Large intestine (tissue), 3 donors: ENCODE measurements around the gene RER1. TPM values are rescaled to one million over a fixed set of nuclear protein-coding genes. Genes with fewer than 3 reads are reported as not detected.

Experiments used
- DNase-seq, 2 donors: peaks; one replicate each; pipeline versions ENCODE4 v3.0.0 to v3.0.0-alpha.2; 2013
- H3K27ac ChIP-seq: one replicate; pipeline ENCODE4 v1.5.1; 2013; ENCODE audit warnings: low read length
- H3K27me3 ChIP-seq: 2 replicates; pipeline ENCODE4 v1.6.1; 2013; ENCODE audit warnings: low read length; ENCODE audit not compliant: control insufficient read depth, insufficient read depth
- H3K36me3 ChIP-seq: 2 replicates; pipeline ENCODE4 v1.6.1; 2013; ENCODE audit warnings: low read length; ENCODE audit not compliant: control insufficient read depth, insufficient read depth
- H3K4me1 ChIP-seq: one replicate; pipeline ENCODE4 v1.6.1; 2013; ENCODE audit warnings: low read length; ENCODE audit not compliant: control insufficient read depth, insufficient read depth
- H3K4me3 ChIP-seq: one replicate; pipeline ENCODE4 v1.5.1; 2013; ENCODE audit warnings: low read length
- H3K9me3 ChIP-seq: one replicate; pipeline ENCODE4 v1.6.1; 2013; ENCODE audit warnings: mild to moderate bottlenecking, low read depth, low read length, moderate library complexity; ENCODE audit not compliant: control insufficient read depth
- WGBS: methylation state at CpG from one replicate; pipeline ENCODE4 v1.1.5; 2013; ENCODE audit warnings: low lambda C conversion rate; ENCODE audit not compliant: insufficient coverage; 5-methylcytosine and 5-hydroxymethylcytosine counted together
- polyA plus RNA-seq: library from polyadenylated mRNA; unstranded; fragments of 120-200 nt; gene quantifications from one replicate; pipeline ENCODE4 v1.2.1, GENCODE V29; 2013

RER1 gene
- polyA plus RNA-seq, 1 donor: 139 TPM

DNA sequence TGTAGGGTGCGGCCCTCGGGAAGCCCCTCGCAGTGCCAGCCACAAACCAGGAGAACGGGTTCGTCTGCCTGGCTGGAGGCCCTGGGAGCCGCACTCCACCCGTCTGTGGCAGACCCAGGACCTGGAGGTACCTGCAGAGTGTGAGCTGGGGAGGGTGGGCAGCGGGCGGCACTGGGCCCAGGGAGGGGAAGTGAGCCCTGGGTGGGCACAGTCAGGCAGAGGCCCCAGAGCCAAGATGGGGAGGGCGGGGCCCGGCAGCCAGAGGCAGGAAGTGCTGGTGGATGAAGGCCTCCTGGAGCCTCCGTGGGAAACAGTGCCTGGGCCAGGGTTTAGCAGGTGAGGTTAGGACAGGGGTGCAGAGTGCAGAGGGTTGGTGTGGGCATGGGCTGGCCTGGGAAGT lies 24.8 kb downstream of the RER1 start:
- DNase-seq: peak; percentile 44 to 71
- H3K4me1 ChIP-seq: peaks cover 30% of the 10 kb centered on the region
- no peaks in the 10 kb centered on the region for H3K36me3 ChIP-seq
- peaks cover 5% of the 10 kb centered on the region for H3K9me3 ChIP-seq
- H3K27me3 ChIP-seq: peaks cover 31% of the 10 kb centered on the region
- H3K4me3 ChIP-seq: no peak overlapping the region
- no CpG with 5 or more reads among the region's 12 CpGs for WGBS
- no peak overlapping the region for H3K27ac ChIP-seq

DNA sequence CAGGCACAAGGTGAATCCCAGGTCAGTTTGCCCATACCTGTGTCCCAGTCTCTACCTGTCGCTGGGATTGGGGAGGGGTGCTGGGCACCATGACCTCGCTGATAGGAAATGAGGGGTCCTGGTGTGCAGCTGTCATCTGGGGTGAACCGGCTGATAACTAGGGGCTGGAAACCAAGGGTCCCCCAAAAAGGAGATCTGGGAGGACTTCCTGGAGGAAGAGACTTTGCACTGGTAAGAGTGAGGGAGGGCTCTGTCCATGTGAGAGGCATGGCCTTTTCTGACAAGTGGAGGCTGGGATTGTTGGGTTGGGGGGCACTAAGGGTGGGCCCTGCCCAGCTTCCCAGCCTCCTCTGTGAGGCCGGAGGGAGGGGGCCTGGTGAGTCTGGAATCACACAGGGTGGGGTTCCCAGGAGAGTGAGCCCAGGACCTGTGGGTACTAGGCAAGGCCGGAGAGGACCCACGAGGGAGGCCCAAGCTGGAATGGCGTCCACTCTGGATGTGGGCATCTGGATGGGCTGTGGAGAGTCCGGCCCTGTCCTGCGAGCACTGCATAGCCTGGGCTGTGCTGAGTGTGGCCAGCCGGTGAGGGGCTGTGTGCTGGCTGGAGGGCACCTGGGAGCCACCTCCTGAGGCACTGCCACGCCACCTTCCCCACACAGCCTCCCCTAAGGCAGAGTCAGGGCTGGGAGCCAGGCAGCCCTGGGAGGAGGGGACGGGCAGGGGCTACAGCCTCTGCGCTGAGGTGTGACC lies 25.6 kb downstream of the RER1 start:
- DNase-seq: no peak
- Histone ChIP-seq H3K36me3 (no peaks in the 10 kb centered on the region), H3K27ac (no peak overlapping the region), H3K27me3 (peaks cover 31% of the 10 kb centered on the region), H3K4me1 (peaks cover 25% of the 10 kb centered on the region), H3K9me3 (no peaks in the 10 kb centered on the region), H3K4me3 (no peak overlapping the region)
- no CpG with 5 or more reads among the region's 13 CpGs for WGBS

DNA sequence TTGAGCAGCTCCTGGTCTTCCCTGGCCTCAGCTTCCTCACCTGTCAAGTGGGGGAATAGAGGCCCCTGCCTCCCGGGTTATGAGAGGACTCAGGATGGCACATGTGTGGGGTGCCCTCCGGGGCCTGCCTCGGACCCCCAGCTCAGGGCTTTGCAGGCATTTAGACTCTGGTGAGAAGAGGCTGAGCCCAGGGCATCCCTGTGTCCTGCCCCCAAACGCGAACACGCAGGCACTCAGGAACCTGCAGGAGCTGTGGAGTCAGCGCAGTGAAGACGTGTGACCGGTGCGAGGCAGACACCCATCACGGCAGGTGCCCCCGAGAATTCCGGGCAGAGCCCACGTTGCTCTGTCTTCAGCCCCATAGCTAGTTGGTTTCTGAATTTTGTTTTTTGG lies 26.2 kb downstream of the RER1 start:
- WGBS: no CpG with 5 or more reads among the region's 14 CpGs
- Histone ChIP-seq H3K4me3 (no peak overlapping the region), H3K27me3 (peaks cover 31% of the 10 kb centered on the region)

DNA sequence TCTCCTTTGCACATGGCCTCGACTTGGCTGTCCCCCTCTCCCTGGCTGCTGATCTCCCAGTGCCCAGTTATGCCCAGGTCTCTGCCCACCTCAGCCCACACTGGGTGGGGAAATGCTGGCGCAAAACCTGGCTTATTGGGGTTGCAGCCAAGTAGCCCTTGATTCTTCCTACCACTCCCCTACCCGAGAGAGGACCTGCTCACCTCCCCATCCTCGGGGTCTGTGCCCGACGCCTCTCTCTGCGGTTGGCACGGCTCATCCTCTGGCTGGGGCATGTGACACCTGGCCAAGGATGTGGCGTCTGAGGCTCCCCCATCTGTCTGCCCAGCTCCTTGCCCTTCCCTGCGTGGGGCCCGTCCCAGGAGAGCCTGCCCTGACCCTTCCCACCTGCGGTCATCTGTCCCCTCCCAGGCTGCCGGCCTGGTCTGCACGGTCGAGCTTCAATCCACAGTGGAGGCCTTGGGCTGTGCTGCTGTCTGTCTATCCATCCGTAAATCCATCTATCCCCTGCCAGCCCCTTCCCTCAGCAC lies 27.2 kb downstream of the RER1 start:
- no peak for DNase-seq
- Histone ChIP-seq H3K4me1 (peaks cover 17% of the 10 kb centered on the region), H3K27ac (no peak overlapping the region), H3K27me3 (peaks cover 31% of the 10 kb centered on the region), H3K9me3 (no peaks in the 10 kb centered on the region), H3K36me3 (no peaks in the 10 kb centered on the region), H3K4me3 (no peak overlapping the region)
- WGBS: no CpG with 5 or more reads among the region's 16 CpGs

More for the DNA sequence above, 26.2 kb downstream of the RER1 start:
- DNase-seq: no peak
- Histone ChIP-seq H3K4me1 (peaks cover 25% of the 10 kb centered on the region), H3K36me3 (no peaks in the 10 kb centered on the region), H3K27ac (no peak overlapping the region), H3K9me3 (no peaks in the 10 kb centered on the region)

DNA sequence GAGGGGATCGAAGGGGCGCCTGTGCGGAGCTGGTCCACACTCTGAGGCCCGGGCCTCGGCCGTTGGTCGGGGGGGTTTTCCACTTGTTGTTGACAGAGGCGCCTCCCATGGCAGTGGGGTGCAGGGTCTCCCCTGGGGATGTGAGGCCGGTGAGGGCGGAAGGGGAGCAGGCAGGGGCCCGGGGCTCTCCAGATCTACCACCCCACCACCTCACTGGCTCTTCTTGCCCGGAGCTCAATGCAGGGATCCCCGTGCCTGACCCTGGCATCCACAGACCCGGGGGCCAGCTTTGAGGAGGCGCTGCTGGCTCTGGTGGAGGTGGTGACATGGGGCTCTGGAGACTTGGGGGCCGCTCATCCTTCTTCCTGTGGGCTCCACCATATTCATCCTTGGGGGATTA lies 27.8 kb downstream of the RER1 start:
- H3K27me3 ChIP-seq: peaks cover 31% of the 10 kb centered on the region
- H3K4me3 ChIP-seq: no peak overlapping the region
- peaks cover 11% of the 10 kb centered on the region for H3K4me1 ChIP-seq
- WGBS: no CpG with 5 or more reads among the region's 16 CpGs
- no peak overlapping the region for H3K27ac ChIP-seq
- no peaks in the 10 kb centered on the region for H3K9me3 ChIP-seq
- no peaks in the 10 kb centered on the region for H3K36me3 ChIP-seq
- DNase-seq: no peak

DNA sequence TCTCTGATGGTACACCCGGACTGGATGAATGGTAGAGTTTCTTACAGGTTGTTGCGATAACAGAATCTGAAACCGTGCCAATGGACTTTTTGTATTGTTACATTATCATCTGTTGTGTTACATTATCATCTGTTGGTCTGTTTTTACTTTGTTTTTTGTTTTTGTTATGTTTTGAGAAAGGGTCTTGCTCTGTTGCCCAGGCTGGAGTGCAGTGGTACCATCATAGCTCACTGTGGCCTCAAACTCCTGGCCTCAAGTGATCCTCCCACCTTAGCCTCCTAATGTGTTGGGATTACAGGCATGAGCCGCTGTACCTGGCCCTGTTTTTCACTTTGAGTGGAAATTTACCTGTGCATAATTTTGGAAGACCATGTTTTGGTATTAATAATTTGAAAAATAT lies 30.9 kb downstream of the RER1 start:
- Histone ChIP-seq H3K27me3 (peaks cover 34% of the 10 kb centered on the region), H3K27ac (no peak overlapping the region), H3K4me3 (no peak overlapping the region), H3K36me3 (no peaks in the 10 kb centered on the region), H3K4me1 (no peaks in the 10 kb centered on the region), H3K9me3 (peaks cover 2% of the 10 kb centered on the region)
- DNase-seq: no peak
- WGBS: 100% methylated on average over 3 of the region's 4 CpGs

DNA sequence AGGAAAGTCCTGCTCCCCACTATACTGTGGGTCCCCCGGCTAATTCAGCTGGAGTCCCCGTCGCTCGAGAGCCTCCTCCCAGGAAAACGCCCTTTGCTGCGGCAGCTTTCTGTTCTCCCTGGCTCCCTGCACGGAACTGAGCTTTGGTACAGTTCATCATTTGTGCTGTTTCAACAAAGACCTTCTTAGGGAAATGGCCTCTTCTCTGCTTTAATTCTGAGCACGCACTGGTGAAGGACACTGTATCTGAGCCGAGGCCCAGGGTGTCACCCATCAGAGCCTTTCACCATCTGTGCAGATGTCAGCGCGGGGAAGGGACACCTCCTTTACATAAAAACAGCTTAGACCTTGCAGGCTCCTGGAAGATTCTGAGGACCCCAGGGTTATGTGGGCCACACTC lies 34.3 kb downstream of the RER1 start:
- H3K27me3 ChIP-seq: peaks cover 8% of the 10 kb centered on the region
- H3K27ac ChIP-seq: no peak overlapping the region
- H3K4me1 ChIP-seq: peaks cover 9% of the 10 kb centered on the region
- no peak for DNase-seq
- H3K36me3 ChIP-seq: no peaks in the 10 kb centered on the region
- no peak overlapping the region for H3K4me3 ChIP-seq
- no CpG with 5 or more reads among the region's 11 CpGs for WGBS
- peaks cover 24% of the 10 kb centered on the region for H3K9me3 ChIP-seq

DNA sequence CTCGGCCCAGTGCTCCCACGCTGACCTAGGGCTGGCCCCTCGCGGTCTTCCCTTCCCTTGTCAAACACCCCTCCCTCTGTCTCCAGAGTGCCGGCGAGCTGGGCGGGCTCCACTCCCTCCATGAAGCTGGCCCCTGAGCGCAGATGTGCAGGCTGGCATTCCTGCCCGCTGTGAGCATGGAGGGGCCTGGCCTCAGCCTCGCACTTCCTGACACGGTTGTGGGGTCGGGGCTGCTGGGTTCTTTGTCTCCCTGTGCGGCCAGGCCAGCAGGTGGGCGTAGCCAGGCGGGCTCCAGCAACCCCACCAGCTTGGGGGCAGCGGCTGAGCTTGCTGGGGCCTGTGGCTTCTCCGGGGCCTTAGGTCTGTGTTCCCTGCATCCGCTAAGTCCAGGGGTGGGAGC lies 34.9 kb downstream of the RER1 start:
- DNase-seq: no peak
- no CpG with 5 or more reads among the region's 18 CpGs for WGBS
- Histone ChIP-seq H3K4me1 (peaks cover 16% of the 10 kb centered on the region), H3K27me3 (peaks cover 8% of the 10 kb centered on the region), H3K27ac (no peak overlapping the region), H3K9me3 (peaks cover 24% of the 10 kb centered on the region), H3K36me3 (no peaks in the 10 kb centered on the region), H3K4me3 (no peak overlapping the region)

DNA sequence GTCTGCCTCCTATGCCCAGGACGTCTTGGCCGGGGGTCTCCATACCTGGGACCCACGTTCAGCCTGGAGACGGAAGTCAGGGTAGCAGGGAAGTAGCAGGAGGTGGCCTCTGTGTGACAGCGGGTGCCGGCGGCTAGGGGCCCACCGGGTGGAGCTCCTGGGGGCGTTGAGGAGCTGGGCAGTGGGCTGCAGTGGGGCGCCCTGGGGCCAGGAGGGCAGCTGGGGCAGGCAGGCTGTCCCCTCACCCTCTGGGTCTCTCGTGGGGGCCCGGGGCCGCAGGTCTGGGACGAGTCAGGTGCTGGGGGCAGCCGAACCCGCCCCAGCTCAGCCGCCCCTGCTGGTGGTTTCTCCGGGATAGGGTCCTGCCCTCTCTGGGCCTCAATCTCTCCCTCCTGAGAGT lies 35.4 kb downstream of the RER1 start:
- Histone ChIP-seq H3K4me1 (peaks cover 21% of the 10 kb centered on the region), H3K36me3 (no peaks in the 10 kb centered on the region), H3K4me3 (no peak overlapping the region), H3K9me3 (peaks cover 24% of the 10 kb centered on the region), H3K27ac (no peak overlapping the region), H3K27me3 (peaks cover 8% of the 10 kb centered on the region)
- no CpG with 5 or more reads among the region's 18 CpGs for WGBS
- no peak for DNase-seq

DNA sequence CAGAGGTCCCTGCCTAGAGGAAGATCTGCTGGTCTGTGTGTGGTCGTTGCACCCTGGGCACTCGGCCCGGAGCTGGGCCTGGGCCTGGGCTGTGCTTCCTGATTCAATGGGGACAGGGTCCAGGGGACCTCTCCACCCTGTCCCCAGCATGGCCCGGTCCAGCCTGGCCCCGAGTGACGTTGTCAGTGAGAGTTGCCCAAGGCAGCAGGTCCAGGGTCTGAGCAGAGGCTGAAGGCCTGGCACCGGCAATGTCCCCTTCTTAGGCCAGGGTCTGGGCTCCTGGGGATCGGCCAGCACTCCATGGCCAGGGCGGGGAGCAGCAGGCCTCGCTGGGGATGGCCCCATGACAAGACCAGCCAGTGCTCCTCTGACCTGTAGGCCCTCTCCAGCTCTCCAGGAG lies 36.3 kb downstream of the RER1 start:
- Histone ChIP-seq H3K4me3 (no peak overlapping the region), H3K9me3 (peaks cover 24% of the 10 kb centered on the region), H3K27ac (no peak overlapping the region), H3K36me3 (no peaks in the 10 kb centered on the region), H3K27me3 (peaks cover 18% of the 10 kb centered on the region), H3K4me1 (peaks cover 29% of the 10 kb centered on the region)
- DNase-seq: no peak
- WGBS: no CpG with 5 or more reads among the region's 10 CpGs

DNA sequence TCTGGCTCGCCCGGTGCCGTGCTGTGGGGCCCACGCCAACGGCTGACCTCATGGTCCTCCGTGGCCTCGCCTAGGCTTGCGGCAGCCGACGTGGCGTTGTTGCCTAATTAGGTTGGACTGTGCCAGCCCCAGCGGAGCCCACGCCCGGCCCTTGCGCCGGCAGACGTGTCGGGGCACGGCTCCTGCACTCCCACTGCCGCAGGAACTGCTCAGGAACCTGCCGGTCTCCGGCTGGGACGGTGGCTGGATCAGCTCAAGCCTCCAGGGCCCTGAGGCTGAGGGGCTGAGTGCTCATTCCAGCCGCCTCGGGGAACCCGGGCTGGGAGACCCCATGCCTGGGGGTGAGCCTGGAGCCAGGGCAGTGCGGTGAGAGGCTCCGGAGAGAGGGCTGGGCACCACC lies 36.8 kb downstream of the RER1 start:
- no peak overlapping the region for H3K4me3 ChIP-seq
- no peak for DNase-seq
- H3K27ac ChIP-seq: no peak overlapping the region
- H3K36me3 ChIP-seq: no peaks in the 10 kb centered on the region
- peaks cover 23% of the 10 kb centered on the region for H3K27me3 ChIP-seq
- peaks cover 33% of the 10 kb centered on the region for H3K4me1 ChIP-seq
- peaks cover 24% of the 10 kb centered on the region for H3K9me3 ChIP-seq
- WGBS: 100% methylated on average over 1 of the region's 28 CpGs
